Measurements from ENCODE around the gene APCDD1L.
"Not testable (repeated sequence)": the region's sequence is repeated elsewhere in the genome, so short reads cannot be mapped to it uniquely, and the experiment has no call there.

The APCDD1L gene

DNA sequence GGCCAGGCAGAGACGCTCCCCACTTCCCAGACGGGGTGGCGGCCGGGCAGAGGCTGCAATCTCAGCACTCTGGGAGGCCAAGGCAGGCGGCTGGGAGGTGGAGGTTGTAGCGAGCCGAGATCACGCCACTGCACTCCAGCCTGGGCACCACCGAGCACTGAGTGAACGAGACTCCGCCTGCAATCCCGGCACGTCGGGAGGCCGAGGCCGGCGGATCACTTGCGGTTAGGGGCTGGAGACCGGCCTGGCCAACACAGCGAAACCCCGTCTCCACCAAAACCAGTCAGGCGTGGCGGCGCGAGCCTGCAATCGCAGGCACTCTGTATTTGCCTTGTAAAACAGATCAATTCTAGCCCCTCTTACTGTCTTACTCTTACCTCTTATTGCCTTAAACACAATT, 100.4 kb downstream of the APCDD1L start:
- DNase-seq (ENCODE audit: low read depth), result not testable (repeated sequence)

GRCh38 chr20:58414216-58414615, 101.0 kb downstream of the APCDD1L start:
- not testable (repeated sequence) for DNase-seq (ENCODE audit: low read depth)
